ENCODE measurements around the gene CD8A.
"Not testable (repeated sequence)": the region's sequence is repeated elsewhere in the genome, so short reads cannot be mapped to it uniquely, and the experiment has no call there.

Gene CD8A

DNA sequence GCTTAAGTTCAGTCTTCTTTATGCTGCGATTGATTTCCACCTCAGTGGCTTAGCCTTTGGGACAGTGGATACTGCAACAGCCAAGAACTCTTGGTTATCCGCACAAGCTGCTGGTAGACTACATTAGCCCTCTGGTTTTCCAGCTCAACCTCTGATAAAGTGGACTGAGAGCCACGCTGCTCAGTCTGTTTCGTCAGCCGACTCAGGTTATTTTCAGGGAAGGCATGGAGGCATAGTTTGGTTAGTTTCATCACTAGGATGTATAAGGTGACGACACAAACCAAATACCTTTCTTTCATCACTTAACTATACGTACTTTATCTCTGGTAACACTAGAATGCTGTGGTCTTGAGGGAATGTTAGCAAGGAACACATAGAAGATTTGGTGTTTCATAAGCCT is 14.2 kb downstream of the CD8A start:
- no peak for DNase-seq (ENCODE audit: low read depth)

GRCh38 chr2:86775338-86775737 is 15.4 kb downstream of the CD8A start:
- DNase-seq (ENCODE audit: low read depth) = no peak

DNA sequence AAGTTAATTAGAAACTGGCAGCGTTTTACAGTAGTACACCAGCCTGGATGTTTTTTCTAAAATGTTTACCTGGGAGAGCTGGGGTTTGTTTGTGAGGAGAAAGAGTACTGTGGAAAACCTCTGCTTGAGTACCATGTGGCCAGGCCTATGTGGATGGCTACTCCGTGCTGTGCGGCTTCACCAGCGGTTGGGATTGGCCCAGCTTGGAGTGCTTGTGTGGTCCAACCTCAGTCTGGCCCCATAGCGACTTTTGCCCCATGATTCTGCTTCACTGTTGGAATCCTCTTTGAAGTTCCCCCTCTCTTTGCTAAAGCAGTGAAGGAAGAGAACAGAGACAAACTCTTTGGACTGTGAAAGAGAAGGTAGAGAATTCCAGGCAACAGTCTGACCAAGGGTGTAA is 15.9 kb downstream of the CD8A start:
- no peak for DNase-seq (ENCODE audit: low read depth)

GRCh38 chr2:86772611-86773010 is 18.1 kb downstream of the CD8A start:
- no peak for DNase-seq (ENCODE audit: low read depth)

DNA sequence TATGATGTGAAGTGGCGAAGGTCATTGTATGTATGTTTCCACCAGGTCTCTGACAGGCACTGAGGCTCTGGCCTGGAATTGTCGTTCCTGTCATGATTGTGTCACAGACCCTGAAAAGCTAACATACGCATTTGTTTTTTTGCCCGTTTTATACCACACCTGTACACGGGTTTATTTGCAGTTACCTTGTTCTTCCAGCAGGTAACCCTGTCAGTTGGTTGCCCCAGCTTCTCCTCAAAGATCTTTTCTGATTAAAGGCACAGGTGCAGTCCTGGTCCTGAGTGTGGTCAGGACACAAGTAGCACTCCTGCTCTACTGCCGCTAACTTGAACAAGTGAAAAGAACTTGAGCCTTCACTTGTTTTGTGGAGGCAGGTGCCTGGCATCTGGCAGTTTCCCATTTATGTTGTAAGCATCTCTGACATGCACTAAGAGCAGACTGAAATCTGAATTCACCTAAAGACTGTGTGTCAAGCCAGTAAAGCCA is 19.9 kb downstream of the CD8A start:
- DNase-seq (ENCODE audit: low read depth) = no peak

DNA sequence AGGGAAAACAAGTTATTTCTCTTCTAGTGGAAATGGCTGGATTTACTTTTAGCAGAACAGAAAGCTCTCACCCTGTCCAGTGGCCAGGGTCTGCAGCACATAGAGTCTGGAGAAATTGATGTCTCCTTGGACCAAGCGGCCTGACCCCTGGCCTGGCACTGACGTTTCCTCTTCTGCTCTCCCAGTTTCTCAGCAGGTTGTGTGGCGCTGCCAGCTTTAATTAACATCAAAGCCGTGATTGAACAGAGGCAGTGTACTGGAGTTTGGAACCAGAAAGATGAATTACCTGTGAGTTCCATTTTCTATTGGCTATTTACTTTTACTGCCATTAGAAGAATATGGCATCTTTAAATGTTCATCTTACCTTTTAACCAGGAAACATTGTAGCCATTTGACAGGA is 20.9 kb downstream of the CD8A start:
- no peak for DNase-seq (ENCODE audit: low read depth)

GRCh38 chr2:86768189-86768949 is 22.3 kb downstream of the CD8A start:
- no peak for DNase-seq (ENCODE audit: low read depth)

GRCh38 chr2:86765310-86765695 is 25.4 kb downstream of the CD8A start:
- DNase-seq (ENCODE audit: low read depth) = no peak

- no peak for DNase-seq (ENCODE audit: low read depth)
These were observed 25.9 kb downstream of the CD8A start for GRCh38 chr2:86764661-86765309.

GRCh38 chr2:86760371-86760770 is 30.3 kb downstream of the CD8A start:
- DNase-seq (ENCODE audit: low read depth) = no peak

GRCh38 chr2:86758405-86758804 is 32.3 kb downstream of the CD8A start:
- no peak for DNase-seq (ENCODE audit: low read depth)

GRCh38 chr2:86753606-86754005 is 37.1 kb downstream of the CD8A start:
- no peak for DNase-seq (ENCODE audit: low read depth)

- DNase-seq (ENCODE audit: low read depth) = no peak
These were observed 37.8 kb downstream of the CD8A start for GRCh38 chr2:86752934-86753333.

DNA sequence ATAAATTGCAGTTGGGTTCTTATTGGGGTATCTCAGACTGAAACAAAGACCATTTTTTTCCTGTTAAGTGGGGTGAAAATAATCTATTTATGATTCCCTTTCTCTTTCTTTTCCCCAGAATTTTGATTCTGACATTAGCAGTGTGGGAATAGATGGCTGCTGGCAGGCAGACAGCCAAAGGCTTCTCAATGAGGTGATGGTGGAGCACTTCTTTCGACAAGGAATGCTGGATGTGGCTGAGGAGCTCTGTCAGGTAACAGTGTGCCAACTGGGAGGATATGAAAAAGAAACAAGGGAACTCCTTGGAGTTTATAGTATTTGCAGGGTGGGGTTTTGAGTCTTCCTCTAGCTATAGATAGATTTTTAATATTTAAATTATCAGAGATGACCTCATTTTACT is 38.9 kb downstream of the CD8A start:
- DNase-seq (ENCODE audit: low read depth) = no peak

GRCh38 chr2:86750240-86750839 is 40.4 kb downstream of the CD8A start:
- no peak for DNase-seq (ENCODE audit: low read depth)

DNA sequence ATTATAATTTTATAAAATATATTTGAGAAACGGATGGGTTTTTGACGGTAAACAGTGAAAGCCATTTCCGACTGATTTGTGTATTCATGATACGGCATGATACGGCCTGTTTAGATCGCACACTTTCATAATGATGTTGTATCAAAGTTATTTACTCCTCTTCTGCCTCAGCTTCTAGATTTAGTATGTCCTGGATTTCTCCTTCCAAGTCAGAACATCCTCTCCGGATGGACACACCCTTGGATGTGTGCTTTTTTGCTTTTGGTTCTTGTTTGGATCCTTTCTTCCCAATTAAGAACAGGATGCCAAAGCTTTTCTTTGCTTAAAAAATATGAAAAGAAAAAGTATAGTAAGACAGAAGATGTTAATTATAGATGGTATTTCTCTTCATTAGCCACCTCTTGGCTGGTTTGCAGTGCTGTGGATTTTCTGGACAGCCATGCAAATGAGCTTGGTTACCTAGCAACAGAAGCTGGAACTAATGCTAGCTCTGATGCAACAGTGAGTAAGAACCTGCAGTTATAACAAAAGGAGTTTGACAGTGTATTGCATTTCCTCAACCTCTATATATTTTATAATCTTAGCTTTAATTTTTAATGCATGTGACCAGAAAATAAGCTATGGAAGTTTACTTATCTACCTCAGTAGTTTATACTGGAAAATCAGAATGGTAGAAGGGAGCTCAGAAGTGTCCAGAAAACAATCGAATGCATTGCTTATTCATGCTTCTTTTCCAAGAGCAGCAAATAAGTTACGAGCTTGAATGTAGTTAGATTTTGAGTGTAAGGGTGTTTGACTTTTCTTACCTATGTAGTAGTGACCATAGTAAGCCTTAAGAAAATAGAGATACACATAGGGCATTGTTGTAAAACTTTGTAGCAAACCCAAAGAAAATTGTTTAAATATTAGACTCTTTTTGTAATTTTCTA is 42.7 kb downstream of the CD8A start:
- no peak for DNase-seq (ENCODE audit: low read depth)

GRCh38 chr2:86746939-86747338 is 43.8 kb downstream of the CD8A start:
- DNase-seq (ENCODE audit: low read depth) = no peak

DNA sequence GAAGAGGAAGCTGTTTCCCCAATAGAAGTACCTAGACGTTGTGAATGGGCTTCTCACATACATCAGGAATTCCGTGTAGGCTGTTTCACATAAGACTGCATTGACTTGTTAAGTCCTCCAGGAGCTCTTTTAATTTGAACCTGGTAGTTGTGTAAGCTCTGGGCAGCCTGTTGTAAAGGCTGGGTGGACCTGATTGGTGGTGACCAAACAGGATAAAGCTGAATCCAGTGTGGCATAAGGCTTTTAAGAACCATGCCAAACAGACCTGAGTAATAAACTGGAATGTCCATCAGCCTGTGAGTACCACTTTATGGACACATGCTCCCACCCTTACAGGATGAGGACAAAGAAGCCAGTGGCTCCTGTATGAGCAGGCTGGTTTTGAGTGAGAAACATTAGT is 46.6 kb downstream of the CD8A start:
- DNase-seq (ENCODE audit: low read depth) = no peak

- DNase-seq (ENCODE audit: low read depth) = not testable (repeated sequence)
These were observed 48.7 kb downstream of the CD8A start for GRCh38 chr2:86741889-86742498.

GRCh38 chr2:86739889-86740288 is 50.8 kb downstream of the CD8A start:
- not testable (repeated sequence) for DNase-seq (ENCODE audit: low read depth)

GRCh38 chr2:86739485-86739884 is 51.2 kb downstream of the CD8A start:
- DNase-seq (ENCODE audit: low read depth) = not testable (repeated sequence)

DNA sequence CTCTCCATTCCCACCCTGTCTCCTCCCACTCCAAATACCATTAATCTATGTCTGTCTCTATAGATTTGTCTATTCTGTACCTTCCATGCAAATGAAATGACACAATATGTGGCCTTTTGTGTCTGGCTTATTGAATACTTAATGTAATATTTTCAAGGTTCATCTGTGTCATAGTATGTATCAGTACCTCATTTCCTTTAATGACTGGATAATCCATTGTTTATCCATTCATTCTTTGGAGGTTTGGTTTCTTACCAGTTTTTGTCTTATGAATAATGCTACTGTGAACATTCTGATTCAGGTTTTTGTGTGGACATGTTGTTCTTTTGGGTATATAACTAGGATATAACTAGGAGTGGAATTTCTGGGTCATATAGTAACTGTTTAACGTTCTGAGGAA is 55.8 kb downstream of the CD8A start:
- DNase-seq (ENCODE audit: low read depth) = not testable (repeated sequence)

All from stimulated activated CD4-positive, alpha-beta T cell treated with anti-CD3 and anti-CD28 coated beads, Interleukin-2, amount 100 ng/mL, for 4 hours (primary cell).